A549 (cell line): Measurements from ENCODE around the gene TBC1D10A.

Source experiments
- CEBPB ChIP-seq, 2 experiments: fragments of >200 bp in 1 of 2; sonication (Bioruptor Twin) in 1 of 2; formaldehyde crosslinking in 1 of 2; IDR thresholded peaks; 2 replicates each; pipeline ENCODE4 v1.6.1; 2012 to 2016
- EHMT2 ChIP-seq: fragments of 200-600 bp; sonication (generic); IDR thresholded peaks from 2 replicates; pipeline ENCODE4 v1.6.1; 2016; ENCODE audit warnings: antibody characterized with exemption, low read depth, mild to moderate bottlenecking, moderate library complexity
- EP300 ChIP-seq, 2 experiments: fragments of >200 bp; sonication (Bioruptor Twin); formaldehyde crosslinking; IDR thresholded peaks; 2 replicates in 1 of 2; 3 replicates in 1 of 2; pipeline ENCODE4 v1.6.1; 2016 to 2017
- HEYL ChIP-seq: fragments of 250-450 bp; sonication (Bioruptor Pico); IDR thresholded peaks from 2 replicates; pipeline ENCODE4 v1.8.0; 2021; ENCODE audit warnings: mild to moderate bottlenecking, moderate library complexity
- MYC ChIP-seq: IDR thresholded peaks from 2 replicates; pipeline ENCODE4 v1.6.1; 2012; ENCODE audit warnings: mild to moderate bottlenecking, inconsistent platforms, low read length, improper control_type of control experiment, borderline replicate concordance
- POLR2A ChIP-seq: IDR thresholded peaks from 2 replicates; pipeline ENCODE4 v1.6.1; 2012; ENCODE audit warnings: mild to moderate bottlenecking, low read length
- RAD21 ChIP-seq, 2 experiments: fragments of >200 bp in 1 of 2; sonication (Bioruptor Twin) in 1 of 2; formaldehyde crosslinking in 1 of 2; IDR thresholded peaks in 1 of 2; conservative IDR thresholded peaks in 1 of 2; 2 replicates in 1 of 2; 3 replicates in 1 of 2; pipeline ENCODE4 v1.6.1; 2012 to 2018; ENCODE audit warnings: inconsistent platforms in 1 of 2
- SREBF2 ChIP-seq: fragments of 450-650 bp; IDR thresholded peaks from 2 replicates; pipeline ENCODE4 v1.6.1; 2014; ENCODE audit warnings: mild to moderate bottlenecking, moderate library complexity
- TF ChIP-seq, protein P1 (sequence below): fragments of >200 bp; sonication (Bioruptor Twin); formaldehyde crosslinking; IDR thresholded peaks from 3 replicates; pipeline ENCODE4 v1.6.1; 2016
- TF ChIP-seq, protein P2 (sequence below): IDR thresholded peaks from 2 replicates; pipeline ENCODE4 v1.6.1; 2012
- TF ChIP-seq, protein P3 (sequence below): fragments of >200 bp; sonication (Bioruptor Twin); formaldehyde crosslinking; IDR thresholded peaks from 3 replicates; pipeline ENCODE4 v1.5.1; 2016

DNA sequence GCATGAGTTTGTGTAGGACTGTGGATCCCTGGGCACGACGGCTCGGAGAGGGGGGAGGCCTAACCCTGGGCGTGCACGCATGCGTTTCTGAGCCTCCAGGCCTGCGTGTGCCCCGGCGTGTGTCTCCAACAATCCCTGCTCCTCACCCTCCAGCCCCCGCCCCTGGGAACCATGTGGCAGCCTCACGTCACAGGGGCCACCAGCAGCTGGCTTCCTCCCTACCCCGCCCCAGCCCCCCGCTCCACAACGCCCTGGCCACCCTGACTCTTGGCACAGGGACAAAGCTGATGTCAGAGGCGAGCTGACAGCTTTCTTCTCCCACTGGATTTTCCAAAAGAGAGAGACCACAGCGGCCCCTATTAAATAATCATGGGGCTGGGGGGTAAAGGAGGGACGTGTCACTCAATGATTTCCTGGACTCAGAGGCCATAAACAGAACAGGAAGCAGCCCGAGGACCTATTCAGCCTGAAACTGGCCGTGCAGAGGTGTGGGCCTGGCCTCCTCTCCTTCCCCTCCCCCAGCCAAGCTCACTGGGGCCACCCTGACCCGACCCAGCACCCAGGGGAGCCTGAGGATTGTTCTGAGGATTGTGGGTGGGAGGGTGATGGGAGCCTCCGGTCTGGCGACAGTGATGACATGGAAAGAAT is 73.4 kb downstream of the TBC1D10A start:
- TF ChIP-seq EHMT2 = no peak
- TF ChIP-seq HEYL = peak; percentile 71; the same call in 1 of the 2 replicates
- TF ChIP-seq, protein P1, sequence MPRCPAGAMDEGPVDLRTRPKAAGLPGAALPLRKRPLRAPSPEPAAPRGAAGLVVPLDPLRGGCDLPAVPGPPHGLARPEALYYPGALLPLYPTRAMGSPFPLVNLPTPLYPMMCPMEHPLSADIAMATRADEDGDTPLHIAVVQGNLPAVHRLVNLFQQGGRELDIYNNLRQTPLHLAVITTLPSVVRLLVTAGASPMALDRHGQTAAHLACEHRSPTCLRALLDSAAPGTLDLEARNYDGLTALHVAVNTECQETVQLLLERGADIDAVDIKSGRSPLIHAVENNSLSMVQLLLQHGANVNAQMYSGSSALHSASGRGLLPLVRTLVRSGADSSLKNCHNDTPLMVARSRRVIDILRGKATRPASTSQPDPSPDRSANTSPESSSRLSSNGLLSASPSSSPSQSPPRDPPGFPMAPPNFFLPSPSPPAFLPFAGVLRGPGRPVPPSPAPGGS = peak; percentile 12; the same call in 1 of the 3 replicates
- TF ChIP-seq POLR2A = no peak
- TF ChIP-seq, protein P2, sequence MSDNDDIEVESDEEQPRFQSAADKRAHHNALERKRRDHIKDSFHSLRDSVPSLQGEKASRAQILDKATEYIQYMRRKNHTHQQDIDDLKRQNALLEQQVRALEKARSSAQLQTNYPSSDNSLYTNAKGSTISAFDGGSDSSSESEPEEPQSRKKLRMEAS = peak; percentile 87
- TF ChIP-seq, protein P3, sequence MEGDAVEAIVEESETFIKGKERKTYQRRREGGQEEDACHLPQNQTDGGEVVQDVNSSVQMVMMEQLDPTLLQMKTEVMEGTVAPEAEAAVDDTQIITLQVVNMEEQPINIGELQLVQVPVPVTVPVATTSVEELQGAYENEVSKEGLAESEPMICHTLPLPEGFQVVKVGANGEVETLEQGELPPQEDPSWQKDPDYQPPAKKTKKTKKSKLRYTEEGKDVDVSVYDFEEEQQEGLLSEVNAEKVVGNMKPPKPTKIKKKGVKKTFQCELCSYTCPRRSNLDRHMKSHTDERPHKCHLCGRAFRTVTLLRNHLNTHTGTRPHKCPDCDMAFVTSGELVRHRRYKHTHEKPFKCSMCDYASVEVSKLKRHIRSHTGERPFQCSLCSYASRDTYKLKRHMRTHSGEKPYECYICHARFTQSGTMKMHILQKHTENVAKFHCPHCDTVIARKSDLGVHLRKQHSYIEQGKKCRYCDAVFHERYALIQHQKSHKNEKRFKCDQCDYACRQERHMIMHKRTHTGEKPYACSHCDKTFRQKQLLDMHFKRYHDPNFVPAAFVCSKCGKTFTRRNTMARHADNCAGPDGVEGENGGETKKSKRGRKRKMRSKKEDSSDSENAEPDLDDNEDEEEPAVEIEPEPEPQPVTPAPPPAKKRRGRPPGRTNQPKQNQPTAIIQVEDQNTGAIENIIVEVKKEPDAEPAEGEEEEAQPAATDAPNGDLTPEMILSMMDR = no peak
- TF ChIP-seq EP300 (IDR thresholded peaks at IDR 0.05) = peak; percentile 81 to 91; a peak in 3 of 5 replicates
- TF ChIP-seq RAD21 (conservative IDR thresholded peaks at IDR 0.05 in 1 of 2, IDR thresholded peaks at IDR 0.05 in 1 of 2) = peak in 1 of 2 experiments; percentile 7; a peak in 2 of 5 replicates
- TF ChIP-seq CEBPB (IDR thresholded peaks at IDR 0.05) = no peak
- TF ChIP-seq MYC = peak; percentile 65; the same call in 1 of the 2 replicates
- no peak for TF ChIP-seq SREBF2
